GM08714 (cell line): ENCODE measurements around the gene CDK2.
A peak's percentile ranks its signal among the peaks of the same experiment; 100 is the strongest.
"Not testable (repeated sequence)": the region's sequence is repeated elsewhere in the genome, so short reads cannot be mapped to it uniquely, and the experiment has no call there.

Experiments used
- H3K4me3 ChIP-seq: fragments of 200-500 bp; sonication (Bioruptor generic); 2 replicates; pipeline ENCODE4 v1.5.1; 2014; ENCODE audit warnings: mild to moderate bottlenecking, low read length, inconsistent platforms
- ZNF274 ChIP-seq: IDR thresholded peaks from 2 replicates; pipeline ENCODE4 v1.6.1; 2012; ENCODE audit warnings: mild to moderate bottlenecking, low read depth, low read length

The CDK2 gene

GRCh38 chr12:55955800-55956508, 10.7 kb upstream of the CDK2 start:
- H3K4me3 ChIP-seq = no peak overlapping the region

GRCh38 chr12:55957106-55957859, 9.3 kb upstream of the CDK2 start:
- no peak for TF ChIP-seq ZNF274
- no peak overlapping the region for H3K4me3 ChIP-seq

More at GRCh38 chr12:55955800-55956508, 10.7 kb upstream of the CDK2 start:
- TF ChIP-seq ZNF274 = no peak

GRCh38 chr12:55963760-55964159, 2.9 kb upstream of the CDK2 start:
- TF ChIP-seq ZNF274 = no peak
- H3K4me3 ChIP-seq = no peak overlapping the region

GRCh38 chr12:55965240-55965639, 1.4 kb upstream of the CDK2 start:
- no peak for TF ChIP-seq ZNF274
- no peak overlapping the region for H3K4me3 ChIP-seq

- peak within 1 kb of the TSS; percentile 89 for H3K4me3 ChIP-seq
- no peak for TF ChIP-seq ZNF274
These were observed 656 bp upstream of the CDK2 start, which contains the start of gene PMEL for GRCh38 chr12:55965941-55966407. TSS of gene PMEL (minus strand) at chr12:55966042. CDS start at chr12:55966011, 31 bp downstream.

GRCh38 chr12:55969356-55969755, 2.7 kb downstream of the CDK2 start:
- no peak overlapping the region for H3K4me3 ChIP-seq
- no peak for TF ChIP-seq ZNF274

GRCh38 chr12:55970775-55971174, 4.1 kb downstream of the CDK2 start:
- no peak for TF ChIP-seq ZNF274
- no peak overlapping the region for H3K4me3 ChIP-seq

GRCh38 chr12:55972042-55972441, 5.4 kb downstream of the CDK2 start:
- no peak for TF ChIP-seq ZNF274
- no peak overlapping the region for H3K4me3 ChIP-seq

GRCh38 chr12:55972456-55972855, 5.8 kb downstream of the CDK2 start:
- TF ChIP-seq ZNF274 = no peak
- peak overlapping the region; percentile 92 for H3K4me3 ChIP-seq

- H3K4me3 ChIP-seq = peak overlapping the region; percentile 92
- no peak for TF ChIP-seq ZNF274
These were observed 6.4 kb downstream of the CDK2 start for GRCh38 chr12:55972911-55973598.

- TF ChIP-seq ZNF274 = no peak
These were observed 7.1 kb downstream of the CDK2 start, which contains the start of gene RAB5B for GRCh38 chr12:55973599-55974307. TSS of gene RAB5B (plus strand) at chr12:55974078. CDS start at chr12:55986961, 12,883 bp downstream.

GRCh38 chr12:55974308-55974730, 7.7 kb downstream of the CDK2 start:
- no peak for TF ChIP-seq ZNF274
- H3K4me3 ChIP-seq = peak overlapping the region; percentile 83

More at GRCh38 chr12:55973599-55974307, 7.1 kb downstream of the CDK2 start, which contains the start of gene RAB5B:
- H3K4me3 ChIP-seq = peak within 1 kb of the TSS; percentile 92

GRCh38 chr12:55978393-55978792, 11.8 kb downstream of the CDK2 start:
- no peak for TF ChIP-seq ZNF274
- H3K4me3 ChIP-seq = no peak overlapping the region

- no peak for TF ChIP-seq ZNF274
- no peak overlapping the region for H3K4me3 ChIP-seq
These were observed 12.4 kb downstream of the CDK2 start for GRCh38 chr12:55979069-55979468.

- H3K4me3 ChIP-seq = not testable (repeated sequence)
These were observed 15.3 kb downstream of the CDK2 start for GRCh38 chr12:55981882-55982281.
